ENCODE data around the gene RBM15B.

RBM15B gene

GRCh38 chr3:51379301-51379700, 11.8 kb upstream of the RBM15B start:
- ATAC-seq: no peak
- no peak for TF ChIP-seq SNAI2 (CRISPR knock-in tag; IDR thresholded peaks at IDR 0.05)

GRCh38 chr3:51379746-51380455, 11.2 kb upstream of the RBM15B start:
- TF ChIP-seq ZFP30 (CRISPR knock-in tag; IDR thresholded peaks at IDR 0.05) (no peak), BACH2 (CRISPR knock-in tag; IDR thresholded peaks at IDR 0.05; ENCODE audit: borderline replicate concordance) (no peak), CSDC2 (CRISPR knock-in tag; IDR thresholded peaks at IDR 0.05) (no peak)
- ATAC-seq: no peak

- TF ChIP-seq GLIS3 (CRISPR knock-in tag; IDR thresholded peaks at IDR 0.05) (no peak), ESRRG (CRISPR knock-in tag; IDR thresholded peaks at IDR 0.05) (no peak), SNAI2 (CRISPR knock-in tag; IDR thresholded peaks at IDR 0.05) (no peak), BACH2 (CRISPR knock-in tag; IDR thresholded peaks at IDR 0.05; ENCODE audit: borderline replicate concordance) (no peak), PATZ1 (CRISPR knock-in tag; IDR thresholded peaks at IDR 0.05; ENCODE audit: borderline replicate concordance) (no peak), RARB (CRISPR knock-in tag; IDR thresholded peaks at IDR 0.05) (no peak), TCF4 (CRISPR knock-in tag; IDR thresholded peaks at IDR 0.05; ENCODE audit: borderline replicate concordance) (no peak), PPARA (CRISPR knock-in tag; IDR thresholded peaks at IDR 0.05; ENCODE audit: borderline replicate concordance) (no peak), ZFP30 (CRISPR knock-in tag; IDR thresholded peaks at IDR 0.05) (no peak), OSR1 (CRISPR knock-in tag; IDR thresholded peaks at IDR 0.05) (no peak), TOX (CRISPR knock-in tag; IDR thresholded peaks at IDR 0.05; ENCODE audit: borderline replicate concordance) (no peak), CSDC2 (CRISPR knock-in tag; IDR thresholded peaks at IDR 0.05) (no peak), ARNTL (CRISPR knock-in tag; IDR thresholded peaks at IDR 0.05; ENCODE audit: borderline replicate concordance, low read depth) (no peak), ZC3H10 (CRISPR knock-in tag; IDR thresholded peaks at IDR 0.05) (no peak), ZNF8 (CRISPR knock-in tag; IDR thresholded peaks at IDR 0.05) (no peak)
- ATAC-seq: no peak
Measured at GRCh38 chr3:51380601-51381332, 10.3 kb upstream of the RBM15B start.

- no peak for ATAC-seq
Measured at GRCh38 chr3:51381333-51381705, 9.8 kb upstream of the RBM15B start.

More at GRCh38 chr3:51381333-51381705, 9.8 kb upstream of the RBM15B start:
- TF ChIP-seq CREB5 (CRISPR knock-in tag; IDR thresholded peaks at IDR 0.05; ENCODE audit: low read depth): no peak
- no peak for TF ChIP-seq ZNF70 (CRISPR knock-in tag; IDR thresholded peaks at IDR 0.05)
- TF ChIP-seq ZNF8 (CRISPR knock-in tag; IDR thresholded peaks at IDR 0.05): no peak
- TF ChIP-seq ZFP3 (CRISPR knock-in tag; IDR thresholded peaks at IDR 0.05): no peak
- TF ChIP-seq GLIS3 (CRISPR knock-in tag; IDR thresholded peaks at IDR 0.05): no peak
- TF ChIP-seq ZNF565 (CRISPR knock-in tag; conservative IDR thresholded peaks at IDR 0.05; ENCODE audit: low read depth): no peak
- TF ChIP-seq PPARA (CRISPR knock-in tag; IDR thresholded peaks at IDR 0.05; ENCODE audit: borderline replicate concordance): no peak
- no peak for TF ChIP-seq ISL1 (CRISPR knock-in tag; IDR thresholded peaks at IDR 0.05)
- no peak for TF ChIP-seq POU6F1 (CRISPR knock-in tag; IDR thresholded peaks at IDR 0.05; ENCODE audit: borderline replicate concordance, low read depth)
- TF ChIP-seq ARNTL (CRISPR knock-in tag; IDR thresholded peaks at IDR 0.05; ENCODE audit: borderline replicate concordance, low read depth): no peak
- TF ChIP-seq BACH2 (CRISPR knock-in tag; IDR thresholded peaks at IDR 0.05; ENCODE audit: borderline replicate concordance): no peak
- TF ChIP-seq TCF4 (CRISPR knock-in tag; IDR thresholded peaks at IDR 0.05; ENCODE audit: borderline replicate concordance): no peak
- no peak for TF ChIP-seq OSR1 (CRISPR knock-in tag; IDR thresholded peaks at IDR 0.05)
- TF ChIP-seq ESRRG (CRISPR knock-in tag; IDR thresholded peaks at IDR 0.05): no peak
- no peak for TF ChIP-seq TOX (CRISPR knock-in tag; IDR thresholded peaks at IDR 0.05; ENCODE audit: borderline replicate concordance)
- TF ChIP-seq PATZ1 (CRISPR knock-in tag; IDR thresholded peaks at IDR 0.05; ENCODE audit: borderline replicate concordance): no peak
